ENCODE measurements around the gene CCNL2. TPM values are rescaled to one million over a fixed set of nuclear protein-coding genes. Genes with fewer than 3 reads are reported as not detected.

The CCNL2 gene
- total and polyA plus RNA-seq, 2 experiments from 2014 or later, result 150 to 199 TPM

DNA sequence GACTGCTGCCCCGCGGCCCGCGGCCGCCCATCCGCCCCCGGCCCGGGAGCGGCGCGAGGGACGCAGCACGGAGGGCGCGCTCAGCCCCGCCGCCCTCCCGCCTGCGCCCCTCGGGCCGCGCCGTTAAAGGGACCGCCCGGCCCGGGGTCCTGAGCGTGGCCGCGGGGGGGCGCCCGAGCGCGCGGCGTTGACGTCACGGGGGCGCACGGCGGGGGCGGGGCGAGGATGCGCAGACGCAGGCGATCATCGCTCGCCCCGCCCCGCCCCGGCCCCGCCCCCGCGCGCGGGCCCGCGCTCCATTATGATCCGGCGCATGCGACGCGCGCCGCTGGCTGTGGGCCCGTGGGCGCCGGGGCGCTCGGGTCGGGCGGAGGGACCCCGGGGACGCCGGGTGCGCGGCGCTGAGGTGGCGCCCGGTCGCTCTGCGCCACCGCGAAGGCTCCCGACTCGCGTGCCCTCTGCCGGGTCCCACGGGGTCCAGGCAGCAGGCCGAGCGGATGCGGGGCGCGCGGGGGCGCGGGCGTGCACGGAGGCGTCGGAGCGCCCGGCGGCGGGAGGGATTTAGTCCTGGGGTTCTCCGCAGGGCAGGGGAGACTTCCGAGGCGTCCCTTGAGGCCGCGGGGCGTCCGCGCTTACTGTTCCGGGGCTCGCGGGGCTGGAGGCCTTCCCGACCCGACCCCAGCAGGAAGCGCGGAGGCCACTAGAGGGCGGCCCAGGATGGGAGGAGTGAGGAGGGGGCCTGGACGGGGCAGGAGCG, 49.7 kb downstream of the CCNL2 start, which contains the start of gene DVL1:
Gene DVL1, minus strand, starts transcription at position 163 of the 757 bp plus-strand sequence. CDS start 353 bp downstream, outside the sequence.
- in situ Hi-C loops (cut with MboI), result no loop called here
- Histone ChIP-seq H3K4me1 (ENCODE audit: insufficient read depth) (peaks cover 34% of the 10 kb centered on the region), H2AFZ (no peak within 1 kb of the TSS), H4K20me1 (ENCODE audit: insufficient read depth) (no peaks in the 10 kb centered on the region; the same call in 1 of the 2 replicates), H3K4me2 (ENCODE audit: unreplicated experiment) (peak within 1 kb of the TSS; percentile 89), H3K27ac (peak within 1 kb of the TSS; percentile 59), H3K79me2 (ENCODE audit: insufficient read depth) (peaks cover 75% of the 10 kb centered on the region), H3K9me3 (ENCODE audit: low read depth) (no peaks in the 10 kb centered on the region), H3K4me3 (peak within 1 kb of the TSS; percentile 80), H3K36me3 (ENCODE audit: low read depth) (peaks cover 6% of the 10 kb centered on the region; the same call in 1 of the 2 replicates), H3K27me3 (replicated peaks; ENCODE audit: insufficient read depth) (no peaks in the 10 kb centered on the region), H3K9ac (peak within 1 kb of the TSS; percentile 85), H3F3A (ENCODE audit: insufficient read depth) (peaks cover 23% of the 10 kb centered on the region), H3K9me2 (ENCODE audit: insufficient read depth) (no peaks in the 10 kb centered on the region)
- WGBS, 2 experiments (ENCODE audit: low coverage in 1 of 2, low lambda C conversion rate in 2 of 2, missing lambda C conversion rate in 2 of 2), result 0% methylated on average over 45 of the region's 122 CpGs; no CpG with 5 or more reads in 1 of the 2 experiments
- peak; percentile 90 for DNase-seq
- TF ChIP-seq EZH2 (IDR thresholded peaks at IDR 0.05; ENCODE audit: insufficient read depth, poor library complexity, severe bottlenecking), result no peak
- no peak for TF ChIP-seq EZH2phosphoT487 (IDR thresholded peaks at IDR 0.05; ENCODE audit: insufficient read depth, low read depth)

GRCh38 chr1:1348420-1349255, 50.5 kb downstream of the CCNL2 start:
- H3K4me2 ChIP-seq (ENCODE audit: unreplicated experiment), result peak overlapping the region; percentile 89
- H3F3A ChIP-seq (ENCODE audit: insufficient read depth), result peaks cover 17% of the 10 kb centered on the region
- H3K79me2 ChIP-seq (ENCODE audit: insufficient read depth), result peaks cover 75% of the 10 kb centered on the region
- no peaks in the 10 kb centered on the region for H3K9me3 ChIP-seq (ENCODE audit: low read depth)
- peak overlapping the region; percentile 80 for H3K4me3 ChIP-seq
- H4K20me1 ChIP-seq (ENCODE audit: insufficient read depth), result no peaks in the 10 kb centered on the region
- in situ Hi-C loops (cut with MboI), result no loop called here
- no peaks in the 10 kb centered on the region for H3K36me3 ChIP-seq (ENCODE audit: low read depth)
- H3K4me1 ChIP-seq (ENCODE audit: insufficient read depth), result peaks cover 36% of the 10 kb centered on the region
- peak; percentile 66 for DNase-seq
- H3K9me2 ChIP-seq (ENCODE audit: insufficient read depth), result no peaks in the 10 kb centered on the region
- H2AFZ ChIP-seq, result no peak overlapping the region
- peak overlapping the region; percentile 85 for H3K9ac ChIP-seq
- H3K27ac ChIP-seq, result peak overlapping the region; percentile 59
- 1 to 4% methylated on average over 24 to 42 of the region's 109 CpGs for WGBS, 2 experiments (ENCODE audit: low coverage in 1 of 2, low lambda C conversion rate in 2 of 2, missing lambda C conversion rate in 2 of 2)
- no peaks in the 10 kb centered on the region for H3K27me3 ChIP-seq (replicated peaks; ENCODE audit: insufficient read depth)
- TF ChIP-seq EZH2phosphoT487 (IDR thresholded peaks at IDR 0.05; ENCODE audit: insufficient read depth, low read depth) (no peak), EZH2 (IDR thresholded peaks at IDR 0.05; ENCODE audit: insufficient read depth, poor library complexity, severe bottlenecking) (no peak)

DNA sequence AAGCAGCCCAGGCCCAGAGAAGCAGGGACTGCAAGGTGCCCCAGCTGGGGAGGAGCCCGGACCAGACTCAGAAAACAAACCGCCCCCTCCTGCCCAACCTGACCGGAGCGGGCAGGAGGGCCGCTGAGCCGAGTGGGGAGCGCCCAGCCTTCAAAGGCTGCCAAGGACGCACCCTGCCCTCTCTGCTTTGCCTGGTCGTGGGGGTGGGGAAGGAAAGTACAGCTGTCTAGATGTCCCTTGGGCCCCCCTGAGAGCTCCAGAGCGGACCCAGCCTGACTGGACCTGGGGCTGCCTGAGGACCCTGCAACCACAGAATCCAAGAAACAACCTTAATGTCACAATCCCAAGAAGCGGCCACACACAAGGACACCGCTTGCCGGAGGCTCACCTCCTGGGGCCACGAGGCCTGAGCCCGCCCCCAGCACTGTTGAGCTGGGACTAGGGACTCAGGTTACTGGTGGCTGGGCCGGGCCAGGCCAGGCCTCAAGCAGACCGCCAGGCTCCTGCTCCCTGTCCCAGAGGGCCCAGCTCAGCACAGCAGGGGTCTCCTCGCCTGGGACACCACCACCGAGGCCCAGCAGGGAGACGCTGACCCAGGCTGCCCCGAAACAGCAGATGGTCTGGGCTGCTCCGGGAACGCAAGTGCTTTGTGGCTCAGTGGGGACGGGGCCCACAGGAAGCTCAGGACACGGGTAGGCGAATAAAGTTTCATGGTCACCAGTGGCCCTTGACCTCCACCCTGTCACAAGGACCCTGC, 51.3 kb downstream of the CCNL2 start:
- Histone ChIP-seq H3K27me3 (replicated peaks; ENCODE audit: insufficient read depth) (no peaks in the 10 kb centered on the region), H3K9me3 (ENCODE audit: low read depth) (no peaks in the 10 kb centered on the region), H4K20me1 (ENCODE audit: insufficient read depth) (no peaks in the 10 kb centered on the region), H3K9ac (peak overlapping the region; percentile 85), H3K27ac (peak overlapping the region; percentile 59), H3K9me2 (ENCODE audit: insufficient read depth) (no peaks in the 10 kb centered on the region), H2AFZ (no peak overlapping the region), H3F3A (ENCODE audit: insufficient read depth) (peaks cover 9% of the 10 kb centered on the region), H3K79me2 (ENCODE audit: insufficient read depth) (peaks cover 75% of the 10 kb centered on the region), H3K4me2 (ENCODE audit: unreplicated experiment) (peak overlapping the region; percentile 89), H3K4me1 (ENCODE audit: insufficient read depth) (peaks cover 33% of the 10 kb centered on the region), H3K36me3 (ENCODE audit: low read depth) (no peaks in the 10 kb centered on the region), H3K4me3 (peak overlapping the region; percentile 80)
- DNase-seq, result peak; percentile 66
- WGBS, 2 experiments (ENCODE audit: low coverage in 1 of 2, low lambda C conversion rate in 2 of 2, missing lambda C conversion rate in 2 of 2), result 16 to 21% methylated on average over 26 of the region's 26 CpGs
- no peak for TF ChIP-seq EZH2phosphoT487 (IDR thresholded peaks at IDR 0.05; ENCODE audit: insufficient read depth, low read depth)
- TF ChIP-seq EZH2 (IDR thresholded peaks at IDR 0.05; ENCODE audit: insufficient read depth, poor library complexity, severe bottlenecking), result no peak
- in situ Hi-C loops (cut with MboI), result no loop called here
